Effector CD8-positive, alpha-beta T cell (primary cell): ENCODE measurements around the gene SPINK14.

Experiments
- DNase-seq: peaks from one replicate; lab custom pipeline; 2025; lab: John Stamatoyannopoulos, UW

Gene SPINK14

GRCh38 chr5:148201151-148201550, 32.8 kb downstream of the SPINK14 start:
- no peak for DNase-seq

- no peak for DNase-seq
These were observed 34.3 kb downstream of the SPINK14 start, which contains the start of gene SPINK6 for GRCh38 chr5:148202531-148203203. TSS of gene SPINK6 (plus strand) at chr5:148203042. CDS start at chr5:148203097, 55 bp downstream.

GRCh38 chr5:148205044-148205806, 36.9 kb downstream of the SPINK14 start:
- DNase-seq, result no peak

- no peak for DNase-seq
These were observed 37.5 kb downstream of the SPINK14 start for GRCh38 chr5:148205865-148206264.

GRCh38 chr5:148206620-148207019, 38.3 kb downstream of the SPINK14 start:
- no peak for DNase-seq

- no peak for DNase-seq
These were observed 39.9 kb downstream of the SPINK14 start for GRCh38 chr5:148208226-148208625.

GRCh38 chr5:148209151-148209770, 40.9 kb downstream of the SPINK14 start:
- DNase-seq, result no peak

- DNase-seq, result no peak
These were observed 46.4 kb downstream of the SPINK14 start for GRCh38 chr5:148214665-148215185.

GRCh38 chr5:148221508-148221907, 53.2 kb downstream of the SPINK14 start:
- DNase-seq, result no peak

GRCh38 chr5:148224117-148224742, 55.9 kb downstream of the SPINK14 start:
- no peak for DNase-seq
